ENCODE measurements around the gene L3MBTL2.

GRCh38 chr22:41248314-41248713, 43.2 kb downstream of the L3MBTL2 start:
- TF ChIP-seq POLR2AphosphoS5 (IDR thresholded peaks at IDR 0.05) = no peak
- no peak for TF ChIP-seq CTCF (IDR thresholded peaks at IDR 0.05 in 8 of 11, conservative IDR thresholded peaks at IDR 0.05 in 3 of 11)

All from spleen (tissue), 7 donors.